Measurements from ENCODE around the gene CNTN1. TPM values are rescaled to one million over a fixed set of nuclear protein-coding genes. Genes with fewer than 3 reads are reported as not detected.
A peak's percentile ranks its signal among the peaks of the same experiment; 100 is the strongest.

The CNTN1 gene
- total and polyA plus RNA-seq, 11 donors = 0.01 to 0.66 (median 0.20) TPM; not detected in 2

DNA sequence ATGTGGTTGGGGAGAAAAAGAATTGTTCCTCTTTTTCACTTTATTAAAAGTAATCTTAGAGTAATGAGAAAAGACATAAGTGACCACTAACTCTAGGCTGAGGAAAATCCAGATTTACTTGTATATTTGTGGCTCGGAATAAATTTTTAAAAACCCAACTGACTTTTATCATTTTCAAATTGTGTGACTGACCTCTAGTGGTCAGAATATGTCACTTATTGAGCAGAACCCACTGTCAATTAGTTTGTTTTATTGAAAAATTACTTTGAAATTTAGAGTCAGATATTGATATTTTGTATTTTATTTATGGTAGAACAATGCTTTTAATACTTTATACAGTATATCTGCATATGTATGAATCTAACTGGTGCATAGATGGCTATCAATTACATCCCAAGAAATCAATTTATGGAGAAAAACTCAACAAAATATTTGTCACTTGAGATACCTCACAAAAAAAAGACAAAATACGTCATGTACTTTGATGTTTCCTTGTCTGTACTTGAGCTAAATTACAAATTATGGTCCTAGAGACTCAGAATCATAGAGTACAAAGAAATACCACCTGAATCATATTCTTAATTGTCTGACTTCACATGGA, 229.4 kb downstream of the CNTN1 start:
- peaks cover 0 to 4% (median 0%) of the 10 kb centered on the region in 9 donors for H3K27me3 ChIP-seq
- no peaks in the 10 kb centered on the region for H3K36me3 ChIP-seq
- WGBS, 4 donors = 14 to 24% (median 20%) methylated on average over 2 of the region's 2 CpGs
- H3K4me3 ChIP-seq = no peak overlapping the region
- ATAC-seq = no peak
- intact Hi-C loops (cut with DNase I) = loop anchor here in 8 of 10 donors (2.0 to 10.0 kb wide), 6 partner anchors 294 to 769 kb away; no protein-coding TSS in a partner anchor
- no peak for DNase-seq
- H3K4me1 ChIP-seq = no peaks in the 10 kb centered on the region
- no peaks in the 10 kb centered on the region for H3K9me3 ChIP-seq
- no peak overlapping the region for H3K27ac ChIP-seq
- TF ChIP-seq POLR2A (IDR thresholded peaks at IDR 0.05) (no peak), CTCF (IDR thresholded peaks at IDR 0.05) (peak; percentile 47 to 70 (median 58))

DNA sequence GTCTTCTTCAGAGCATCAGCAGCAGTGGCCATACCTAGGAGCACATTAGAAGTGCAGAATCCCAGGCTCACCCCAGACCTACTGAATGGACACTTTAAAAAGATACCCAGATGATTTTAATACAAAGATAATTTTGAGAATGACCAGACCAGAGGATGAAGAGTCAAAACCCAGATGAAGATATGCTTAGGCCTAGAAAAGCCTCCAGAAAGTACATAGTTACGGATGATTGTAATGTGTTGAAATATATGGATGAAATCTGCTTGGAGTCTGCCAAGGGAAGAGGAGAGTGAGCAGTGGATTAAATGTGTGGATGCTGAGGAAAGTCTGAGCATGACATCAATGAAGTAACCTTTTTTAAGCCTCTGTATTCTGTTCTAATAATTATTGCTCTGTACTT, 245.7 kb downstream of the CNTN1 start:
- Histone ChIP-seq H3K36me3 (no peaks in the 10 kb centered on the region), H3K4me3 (no peak overlapping the region), H3K27ac (no peak overlapping the region), H3K4me1 (no peaks in the 10 kb centered on the region), H3K27me3 (no peaks in the 10 kb centered on the region), H3K9me3 (no peaks in the 10 kb centered on the region)
- WGBS, 4 donors = 72 to 84% (median 77%) methylated on average over 1 of the region's 1 CpG
- no peak for TF ChIP-seq CTCF (IDR thresholded peaks at IDR 0.05)
- no peak for TF ChIP-seq POLR2A (IDR thresholded peaks at IDR 0.05)
- intact Hi-C loops (cut with DNase I) = no loop called here
- no peak for ATAC-seq
- no peak for DNase-seq

DNA sequence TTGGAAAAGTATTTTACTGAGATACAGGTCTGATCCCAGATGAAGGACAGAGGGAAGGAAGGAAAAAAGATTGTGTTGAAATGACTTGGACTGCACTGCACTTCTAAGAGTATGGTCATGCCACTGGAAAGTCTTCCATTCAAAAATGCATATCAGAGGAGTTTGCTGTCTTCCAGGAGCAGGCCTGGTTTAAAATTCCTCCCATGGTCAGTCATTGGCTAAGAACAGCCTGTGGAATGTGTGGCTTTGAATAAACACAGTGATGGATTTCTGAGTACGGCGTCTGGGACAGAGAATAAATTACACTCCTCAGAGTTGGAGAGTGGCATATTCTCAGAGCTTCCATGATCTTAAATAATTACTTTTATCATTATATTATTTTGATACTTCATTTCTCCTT, 250.1 kb downstream of the CNTN1 start:
- ATAC-seq (no peak), DNase-seq (no peak)
- intact Hi-C loops (cut with DNase I) = loop anchor here in 5 of 10 donors (10.0 kb wide), 1 partner anchor 1082 kb away; no protein-coding TSS in a partner anchor
- H3K4me3 ChIP-seq = no peak overlapping the region
- H3K36me3 ChIP-seq = no peaks in the 10 kb centered on the region
- WGBS, 4 donors = 30 to 54% (median 41%) methylated on average over 2 of the region's 2 CpGs
- H3K27ac ChIP-seq = no peak overlapping the region
- peaks cover 0 to 7% (median 0%) of the 10 kb centered on the region in 9 donors for H3K27me3 ChIP-seq
- H3K9me3 ChIP-seq = no peaks in the 10 kb centered on the region
- TF ChIP-seq CTCF (IDR thresholded peaks at IDR 0.05) = no peak
- TF ChIP-seq POLR2A (IDR thresholded peaks at IDR 0.05) = no peak
- no peaks in the 10 kb centered on the region for H3K4me1 ChIP-seq

DNA sequence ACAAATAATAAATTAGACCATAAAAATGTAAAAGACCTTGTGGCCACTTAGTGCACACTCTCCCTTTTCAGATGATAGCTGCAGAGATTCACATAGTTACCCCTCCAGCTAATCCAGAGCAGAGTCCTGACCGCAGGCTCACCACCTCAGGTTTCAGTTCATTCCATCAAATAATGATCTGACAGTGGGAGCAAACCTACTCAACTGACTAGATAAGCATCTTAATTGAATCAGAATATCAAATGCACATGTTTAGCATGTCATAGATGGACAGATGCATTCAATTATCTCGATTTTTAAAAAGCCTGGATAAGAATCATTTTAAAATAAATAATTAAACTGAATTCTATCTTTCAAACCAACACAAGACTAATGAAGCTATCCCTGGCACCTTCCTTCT, 253.5 kb downstream of the CNTN1 start:
- H3K9me3 ChIP-seq = no peaks in the 10 kb centered on the region
- intact Hi-C loops (cut with DNase I) = loop anchor here in 7 of 10 donors (5.0 to 10.0 kb wide), 2 partner anchors 1077 to 1079 kb away; no protein-coding TSS in a partner anchor
- TF ChIP-seq POLR2A (IDR thresholded peaks at IDR 0.05) (no peak), CTCF (IDR thresholded peaks at IDR 0.05) (no peak)
- no peak overlapping the region for H3K27ac ChIP-seq
- no peak for ATAC-seq
- no peaks in the 10 kb centered on the region for H3K4me1 ChIP-seq
- DNase-seq = no peak
- no peak overlapping the region for H3K4me3 ChIP-seq
- 74 to 88% (median 81%) methylated on average over 2 of the region's 2 CpGs for WGBS, 4 donors
- H3K36me3 ChIP-seq = no peaks in the 10 kb centered on the region
- H3K27me3 ChIP-seq = peaks cover 0 to 7% (median 0%) of the 10 kb centered on the region in 9 donors
